HG03469 (cell line): ENCODE measurements around the gene GADD45G.

Experiments
- ATAC-seq: cut with Tn5 transposase; IDR thresholded peaks from one replicate; pipeline ENCODE4 v1.9.1; 2021; ENCODE audit warnings: mild to moderate bottlenecking, moderate library complexity, moderate number of reproducible peaks; ENCODE audit not compliant: unreplicated experiment

GADD45G gene

GRCh38 chr9:89647366-89648128 lies 42.7 kb downstream of the GADD45G start:
- no peak for ATAC-seq

- ATAC-seq: no peak
Measured at GRCh38 chr9:89648247-89649000, 43.6 kb downstream of the GADD45G start.

- no peak for ATAC-seq
Measured at GRCh38 chr9:89649039-89649691, 44.4 kb downstream of the GADD45G start.

GRCh38 chr9:89654025-89654662 lies 49.3 kb downstream of the GADD45G start:
- no peak for ATAC-seq

- no peak for ATAC-seq
Measured at GRCh38 chr9:89655056-89655989, 50.5 kb downstream of the GADD45G start.
